HG03064 (cell line): Measurements from ENCODE around the gene MID1.

Experiments used
- ATAC-seq: cut with Tn5 transposase; IDR thresholded peaks from one replicate; pipeline ENCODE4 v1.9.1; 2021; ENCODE audit warnings: low read depth; ENCODE audit not compliant: unreplicated experiment

The MID1 gene

GRCh38 chrX:10579112-10580011 lies 41.0 kb downstream of the MID1 start:
- no peak for ATAC-seq

DNA sequence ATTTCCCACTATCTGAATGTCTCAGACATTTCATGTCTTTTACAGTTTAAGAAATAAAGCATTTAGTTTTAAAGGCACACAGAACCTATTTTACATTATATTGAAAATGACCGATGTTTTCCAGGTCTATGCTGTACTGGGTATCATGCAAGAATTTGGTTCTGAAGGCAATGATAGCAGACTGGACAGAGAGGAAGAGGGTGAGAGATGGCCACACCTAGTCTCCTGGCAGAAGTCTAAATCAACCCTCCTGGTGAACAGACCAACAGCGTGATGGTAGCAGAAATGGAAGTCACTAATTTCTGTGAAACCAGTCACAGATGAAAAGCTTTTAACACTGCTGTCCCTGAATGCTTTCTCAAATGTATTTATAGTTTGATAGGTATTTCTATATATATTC lies 41.9 kb downstream of the MID1 start:
- no peak for ATAC-seq

GRCh38 chrX:10577853-10578252 lies 42.5 kb downstream of the MID1 start:
- no peak for ATAC-seq

DNA sequence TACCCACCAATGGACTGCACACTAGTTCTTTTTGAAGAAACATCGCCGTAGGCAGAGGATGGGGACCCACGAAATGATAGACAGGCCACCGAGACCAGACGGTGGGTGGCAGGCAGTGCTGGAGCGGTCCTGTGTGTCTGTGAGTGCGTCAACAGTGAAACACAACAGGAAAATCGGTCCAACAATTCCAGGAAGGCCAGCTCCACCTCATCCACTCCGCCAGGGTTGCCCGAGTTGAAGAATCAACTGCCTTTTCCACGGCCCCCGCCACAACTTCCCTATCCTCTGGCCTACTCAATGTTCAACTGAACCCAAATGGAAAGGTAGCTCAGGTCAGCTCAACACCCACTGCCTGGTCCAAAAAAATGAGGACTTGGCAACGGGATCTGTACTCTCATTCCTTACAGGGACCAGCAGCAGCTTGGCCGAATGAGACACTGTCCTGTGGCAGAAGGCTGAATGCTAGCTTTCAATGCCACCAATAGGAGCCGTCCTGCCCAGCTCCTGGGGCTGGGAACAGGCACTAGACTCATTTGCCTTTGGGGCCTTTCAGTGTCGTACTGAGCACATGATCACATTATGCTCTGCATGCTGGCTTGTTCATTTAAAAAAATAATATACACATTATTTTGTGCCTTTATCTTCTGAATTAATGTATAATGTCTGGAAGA lies 43.5 kb downstream of the MID1 start:
- ATAC-seq, result no peak

DNA sequence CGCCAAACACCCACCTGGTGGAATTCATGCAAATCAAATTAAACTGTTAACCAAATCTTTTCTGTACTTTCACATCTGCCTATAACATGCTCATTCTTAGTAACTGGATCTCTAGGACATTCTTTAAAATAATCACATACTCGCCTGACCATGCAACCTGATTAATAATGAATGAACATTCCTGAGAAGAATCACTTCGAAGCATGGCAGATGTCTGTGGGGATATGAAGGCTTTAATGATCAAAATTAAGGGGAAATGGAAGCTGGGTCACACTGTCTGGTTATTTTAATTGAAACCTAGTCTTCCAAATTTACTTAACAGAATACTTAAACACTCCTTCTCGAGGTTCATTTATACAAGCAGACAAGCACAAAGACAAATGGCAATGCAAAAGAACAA lies 44.2 kb downstream of the MID1 start:
- no peak for ATAC-seq

- ATAC-seq, result no peak
Observed at GRCh38 chrX:10574663-10575062, 45.7 kb downstream of the MID1 start.

GRCh38 chrX:10571260-10571659 lies 49.1 kb downstream of the MID1 start:
- no peak for ATAC-seq

DNA sequence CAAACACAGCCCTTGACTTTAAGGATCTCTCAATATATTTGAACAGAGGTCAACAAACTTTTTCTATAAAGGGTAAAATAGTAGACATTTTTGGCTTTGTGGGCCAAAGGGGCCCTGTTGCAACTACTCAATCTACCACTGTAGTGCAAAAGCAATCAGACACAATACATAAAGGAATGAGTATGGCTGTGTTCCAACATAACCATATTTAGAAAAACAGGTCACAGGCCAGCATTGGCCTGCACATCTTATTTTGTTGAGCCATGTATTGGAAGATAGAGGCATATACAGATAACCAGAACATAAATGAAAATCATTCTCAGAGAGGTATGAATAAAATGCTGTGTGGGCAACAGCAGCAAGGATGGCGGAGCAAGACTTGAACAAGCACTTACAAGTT lies 49.8 kb downstream of the MID1 start:
- no peak for ATAC-seq

DNA sequence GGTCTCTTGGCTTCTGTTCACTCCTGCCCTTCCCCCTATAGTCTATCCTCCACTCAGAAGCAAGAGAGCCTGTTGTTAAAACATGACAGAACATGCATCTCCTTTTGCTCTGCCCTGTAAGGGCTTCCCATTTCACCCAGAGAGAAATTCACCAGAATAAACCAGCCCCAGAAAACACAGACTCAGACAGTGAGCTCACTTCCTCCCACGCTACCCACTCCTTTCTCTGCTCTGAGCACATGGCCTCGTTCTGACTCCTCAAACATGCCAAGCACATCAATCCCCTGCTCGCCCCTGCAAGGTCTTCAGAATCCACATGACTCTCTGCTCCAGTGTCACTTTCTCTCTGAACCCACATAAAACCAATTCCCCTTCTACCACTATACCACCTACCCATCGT lies 50.4 kb downstream of the MID1 start:
- no peak for ATAC-seq

DNA sequence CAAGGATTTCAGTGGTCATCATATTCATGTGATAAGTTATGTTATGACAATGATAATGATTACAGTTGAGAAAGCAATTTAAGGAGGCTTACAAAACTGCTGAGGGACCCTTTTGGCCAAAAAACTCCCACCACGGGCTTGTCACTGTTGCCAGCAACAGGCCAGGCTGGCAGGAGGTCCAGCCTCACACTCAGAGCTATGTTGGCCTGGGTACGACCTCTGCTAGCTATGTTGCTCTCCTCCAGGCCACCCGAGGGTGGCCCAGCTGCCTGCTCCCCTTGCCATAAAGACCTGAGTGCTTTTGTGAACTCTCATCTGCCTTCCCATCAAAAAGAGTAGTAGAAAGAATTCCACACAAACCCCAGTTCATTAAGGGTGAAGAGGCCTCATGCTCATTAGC lies 52.0 kb downstream of the MID1 start:
- no peak for ATAC-seq

- no peak for ATAC-seq
Observed at GRCh38 chrX:10567136-10567535, 53.2 kb downstream of the MID1 start.

GRCh38 chrX:10566716-10567097 lies 53.7 kb downstream of the MID1 start:
- no peak for ATAC-seq

GRCh38 chrX:10564484-10564883 lies 55.9 kb downstream of the MID1 start:
- ATAC-seq, result no peak

- ATAC-seq, result no peak
Observed at GRCh38 chrX:10557166-10557565, 63.2 kb downstream of the MID1 start.

- ATAC-seq, result no peak
Observed at GRCh38 chrX:10556405-10556804, 64.0 kb downstream of the MID1 start.

DNA sequence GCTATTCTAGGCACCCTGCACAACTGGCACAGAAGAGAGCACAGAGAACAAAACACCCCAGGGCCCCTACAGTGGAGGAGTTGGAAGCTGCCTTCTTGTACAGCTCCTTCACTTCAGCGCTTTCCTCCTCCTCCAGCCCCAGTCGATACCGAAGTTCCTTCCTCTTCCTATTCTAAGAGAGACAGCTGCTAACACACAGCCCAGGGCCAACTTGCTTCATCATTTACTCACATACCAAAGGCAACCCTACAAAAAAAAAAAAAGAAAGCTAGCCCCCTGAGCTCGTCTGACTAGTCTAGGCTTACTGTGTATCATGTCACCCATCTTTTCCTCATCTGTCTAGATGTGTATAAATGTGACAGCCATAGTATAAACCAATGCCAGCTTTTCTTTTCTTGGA lies 64.5 kb downstream of the MID1 start:
- no peak for ATAC-seq

DNA sequence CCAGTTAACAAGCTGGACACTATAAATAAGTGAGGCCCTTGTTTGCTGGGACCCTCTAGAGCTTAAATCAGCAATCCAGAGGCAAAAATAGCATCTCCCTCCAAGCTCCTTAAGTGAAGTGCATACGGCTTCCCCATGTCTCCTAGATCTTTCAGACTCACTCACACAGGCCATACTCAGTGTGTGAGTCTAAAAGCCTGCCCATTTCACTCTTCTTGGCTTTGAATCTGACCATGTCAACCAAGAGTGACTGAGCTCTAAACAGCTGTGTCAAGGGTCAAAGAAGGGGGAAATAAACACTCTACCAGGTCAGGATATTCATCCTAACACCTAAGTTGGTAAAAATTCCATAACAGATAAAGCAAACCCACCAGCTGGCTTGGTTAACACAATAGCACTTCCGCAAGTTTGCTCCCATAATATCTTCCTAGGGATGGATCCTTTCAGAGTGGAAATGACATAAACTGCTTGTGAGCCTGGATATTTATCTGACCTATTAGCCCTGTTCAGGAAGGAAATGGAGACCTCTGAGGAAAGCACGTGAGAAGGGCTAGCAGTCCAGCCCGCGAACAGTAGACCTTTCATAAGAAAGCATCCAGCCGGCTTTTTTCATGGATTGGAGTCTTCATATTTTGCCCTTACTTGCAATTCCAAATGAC lies 65.6 kb downstream of the MID1 start:
- ATAC-seq, result no peak

- no peak for ATAC-seq
Observed at GRCh38 chrX:10549280-10549679, 71.1 kb downstream of the MID1 start.

DNA sequence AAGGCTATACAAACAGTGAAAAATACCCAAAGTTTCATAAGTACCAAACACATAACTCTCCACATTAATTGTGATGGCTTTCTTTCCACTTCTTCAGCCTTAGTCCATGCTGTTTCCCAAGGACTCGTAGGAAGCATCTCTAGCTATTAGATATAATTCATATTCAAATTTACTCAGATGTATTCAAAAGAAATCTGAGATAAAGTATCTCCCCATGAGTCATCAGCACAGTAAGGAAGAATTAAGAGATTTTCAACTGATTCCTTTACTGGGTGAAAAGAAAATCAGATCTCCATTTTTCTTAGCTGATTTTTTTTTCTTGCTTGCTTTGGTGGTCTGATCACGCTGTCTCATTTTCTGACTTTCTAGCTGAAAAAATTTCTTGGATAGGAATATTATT lies 71.7 kb downstream of the MID1 start:
- ATAC-seq, result no peak

GRCh38 chrX:10545882-10546281 lies 74.5 kb downstream of the MID1 start:
- no peak for ATAC-seq

- no peak for ATAC-seq
Observed at GRCh38 chrX:10542586-10542985, 77.8 kb downstream of the MID1 start.

DNA sequence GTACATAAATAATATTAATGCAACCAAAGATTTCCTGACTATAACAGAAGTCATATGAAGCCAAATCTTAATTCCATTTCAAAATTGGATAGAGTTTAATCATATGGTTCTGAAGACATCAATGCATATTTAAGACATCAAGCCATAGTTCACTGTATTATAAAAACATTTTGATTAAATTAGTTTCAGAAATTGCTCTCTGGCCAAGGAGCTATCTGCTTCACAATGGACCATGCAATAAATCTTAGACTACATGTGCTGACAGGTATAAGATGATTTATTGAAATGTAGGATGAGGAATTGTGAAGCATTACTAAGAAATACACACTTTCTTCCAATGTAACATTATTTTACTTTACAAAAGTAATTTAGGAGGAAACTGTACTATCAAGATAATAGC lies 81.6 kb downstream of the MID1 start:
- ATAC-seq, result no peak
